Mesendoderm (in vitro differentiated cells): ENCODE results near the gene IPPK.

ENCODE experiments used
- DNase-seq: peaks from one replicate; pipeline ENCODE4 v3.0.0; 2013
- H2AK5ac ChIP-seq: 2 replicates; pipeline ENCODE4 v1.6.1; 2013; ENCODE audit warnings: low read length, inconsistent platforms
- H2BK120ac ChIP-seq: 2 replicates; pipeline ENCODE4 v1.6.1; 2013; ENCODE audit warnings: low read depth, mild to moderate bottlenecking, low read length, moderate library complexity, mixed read lengths
- H2BK15ac ChIP-seq: replicated peaks from 2 replicates; pipeline ENCODE4 v1.6.1; 2013; ENCODE audit warnings: low read depth, mild to moderate bottlenecking, moderate library complexity
- H2BK5ac ChIP-seq: 2 replicates; pipeline ENCODE4 v1.6.1; 2013; ENCODE audit warnings: low read length, inconsistent platforms
- H3K18ac ChIP-seq: 2 replicates; pipeline ENCODE4 v1.6.1; 2013; ENCODE audit warnings: mild to moderate bottlenecking, low read length, mixed read lengths
- H3K23ac ChIP-seq: one replicate; pipeline ENCODE4 v1.6.1; 2013; ENCODE audit warnings: low read length
- H3K27ac ChIP-seq: 2 replicates; pipeline ENCODE4 v1.5.1; 2013; ENCODE audit warnings: low read depth, mild to moderate bottlenecking, inconsistent platforms, low read length, moderate library complexity
- H3K27me3 ChIP-seq: 2 replicates; pipeline ENCODE4 v1.6.1; 2013; ENCODE audit warnings: low read length, control low read depth, mild to moderate bottlenecking, inconsistent platforms; ENCODE audit not compliant: insufficient read depth, poor library complexity
- H3K36me3 ChIP-seq: 2 replicates; pipeline ENCODE4 v1.6.1; 2013; ENCODE audit warnings: low read length, inconsistent platforms; ENCODE audit not compliant: control insufficient read depth, insufficient read depth
- H3K4ac ChIP-seq: one replicate; pipeline ENCODE4 v1.6.1; 2013; ENCODE audit warnings: low read depth, mild to moderate bottlenecking, low read length, moderate library complexity
- H3K4me1 ChIP-seq: 2 replicates; pipeline ENCODE4 v1.6.1; 2013; ENCODE audit warnings: low read depth, low read length, inconsistent platforms; ENCODE audit not compliant: control insufficient read depth
- H3K4me2 ChIP-seq: 2 replicates; pipeline ENCODE4 v1.6.1; 2013; ENCODE audit warnings: low read length
- H3K4me3 ChIP-seq: 2 replicates; pipeline ENCODE4 v1.5.1; 2013; ENCODE audit warnings: mild to moderate bottlenecking, low read length
- H3K56ac ChIP-seq: one replicate; pipeline ENCODE4 v1.6.1; 2013; ENCODE audit warnings: low read length
- H3K79me1 ChIP-seq: 2 replicates; pipeline ENCODE4 v1.6.1; 2013; ENCODE audit warnings: low read length, inconsistent platforms
- H3K79me2 ChIP-seq: 2 replicates; pipeline ENCODE4 v1.6.1; 2013; ENCODE audit warnings: mild to moderate bottlenecking, low read length; ENCODE audit not compliant: control insufficient read depth, insufficient read depth
- H3K9ac ChIP-seq: 2 replicates; pipeline ENCODE4 v1.6.1; 2013; ENCODE audit warnings: low read length, inconsistent platforms
- H4K5ac ChIP-seq: one replicate; pipeline ENCODE4 v1.6.1; 2013; ENCODE audit warnings: low read length
- H4K8ac ChIP-seq: one replicate; pipeline ENCODE4 v1.6.1; 2013; ENCODE audit warnings: low read depth, mild to moderate bottlenecking, control low read depth, low read length, moderate library complexity
- WGBS: extraction: QIAGEN DNeasy Blood & Tissue Kit; methylation state at CpG from one replicate; pipeline ENCODE4 v1.1.7; 2013; ENCODE audit warnings: low lambda C conversion rate, missing lambda C conversion rate; ENCODE audit not compliant: insufficient coverage; ENCODE audit errors: extremely low coverage; 5-methylcytosine and 5-hydroxymethylcytosine counted together

Gene IPPK

DNA sequence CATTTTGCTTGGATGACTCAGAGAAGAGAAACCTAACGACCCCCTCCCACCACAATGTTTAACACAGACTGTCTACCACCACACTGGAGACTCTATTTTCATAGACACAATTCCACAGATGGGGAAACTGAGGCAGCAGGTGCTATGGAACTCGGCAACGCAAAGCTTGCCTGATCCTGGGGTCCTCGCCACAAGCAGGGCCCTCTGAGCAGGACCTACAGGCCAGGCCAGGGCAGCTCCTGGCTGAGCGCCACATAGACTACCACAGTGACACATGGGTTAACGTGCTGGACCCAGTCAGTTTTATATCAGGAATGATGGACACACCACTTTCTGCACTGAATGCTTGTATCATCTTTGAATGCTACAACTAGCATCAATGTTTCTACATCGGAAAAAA is 11.8 kb downstream of the IPPK start:
- no peaks in the 10 kb centered on the region for H3K36me3 ChIP-seq
- no peak overlapping the region for H2AK5ac ChIP-seq
- H3K4me3 ChIP-seq = no peak overlapping the region
- no peak overlapping the region for H4K8ac ChIP-seq
- H3K27ac ChIP-seq = no peak overlapping the region
- no peak overlapping the region for H3K4me2 ChIP-seq
- no peak overlapping the region for H3K56ac ChIP-seq
- H3K18ac ChIP-seq = no peak overlapping the region
- H3K27me3 ChIP-seq = no peaks in the 10 kb centered on the region
- H3K4ac ChIP-seq = no peak overlapping the region
- no peak overlapping the region for H2BK120ac ChIP-seq
- H3K79me2 ChIP-seq = peaks cover 11% of the 10 kb centered on the region
- H2BK15ac ChIP-seq = no peak overlapping the region
- WGBS = no CpG with 5 or more reads among the region's 7 CpGs
- H3K23ac ChIP-seq = no peak overlapping the region
- no peak overlapping the region for H2BK5ac ChIP-seq
- no peaks in the 10 kb centered on the region for H3K4me1 ChIP-seq
- no peak overlapping the region for H4K5ac ChIP-seq
- H3K79me1 ChIP-seq = peaks cover 13% of the 10 kb centered on the region
- DNase-seq = no peak
- no peak overlapping the region for H3K9ac ChIP-seq

DNA sequence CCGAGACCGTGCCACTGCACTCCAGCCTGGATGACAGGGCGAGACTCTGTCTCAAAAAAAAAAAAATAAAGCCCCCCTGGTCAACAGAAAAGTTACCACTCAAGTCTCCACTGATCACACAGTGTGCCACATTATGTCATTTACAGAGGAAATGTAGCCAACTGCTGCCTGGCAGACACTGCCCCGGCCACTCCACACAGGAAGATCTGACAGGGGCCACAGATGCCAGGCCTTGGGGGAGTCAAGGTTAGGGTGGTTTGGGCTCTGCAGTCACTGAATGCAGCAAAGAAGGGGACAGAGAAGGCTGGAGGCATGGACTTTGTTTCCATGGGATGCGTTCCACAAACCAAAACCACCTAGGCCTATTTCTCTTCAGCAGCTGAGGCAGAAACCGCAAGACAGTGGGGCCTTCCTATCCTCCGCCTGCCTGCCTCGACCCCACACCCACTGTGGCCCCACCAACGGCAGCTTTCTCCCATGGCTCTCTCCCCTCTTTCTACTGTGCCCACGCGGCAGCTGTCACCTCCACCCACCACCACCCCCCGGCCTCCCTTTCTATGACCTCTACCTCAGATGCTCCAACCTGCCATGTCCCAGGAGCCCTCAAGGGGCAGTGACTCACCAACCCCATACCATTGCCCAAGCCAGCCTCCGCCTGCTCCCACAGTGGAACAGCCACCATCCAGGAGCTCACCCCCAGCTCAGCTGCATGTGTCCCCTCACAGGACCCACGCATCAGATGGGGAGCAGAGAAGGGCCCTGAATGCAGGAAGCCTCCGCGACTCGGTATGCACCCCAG is 12.4 kb downstream of the IPPK start:
- Histone ChIP-seq H3K27ac (no peak overlapping the region), H3K56ac (no peak overlapping the region), H3K18ac (no peak overlapping the region), H4K8ac (no peak overlapping the region), H3K36me3 (no peaks in the 10 kb centered on the region), H3K4me1 (no peaks in the 10 kb centered on the region), H3K4me2 (no peak overlapping the region), H3K9ac (no peak overlapping the region), H3K4me3 (no peak overlapping the region), H3K79me1 (peaks cover 12% of the 10 kb centered on the region), H3K4ac (no peak overlapping the region), H2AK5ac (no peak overlapping the region), H4K5ac (no peak overlapping the region), H2BK15ac (no peak overlapping the region), H2BK5ac (no peak overlapping the region), H3K79me2 (peaks cover 8% of the 10 kb centered on the region), H3K23ac (no peak overlapping the region), H2BK120ac (no peak overlapping the region), H3K27me3 (no peaks in the 10 kb centered on the region)
- WGBS = no CpG with 5 or more reads among the region's 17 CpGs
- peak; percentile 44 for DNase-seq

DNA sequence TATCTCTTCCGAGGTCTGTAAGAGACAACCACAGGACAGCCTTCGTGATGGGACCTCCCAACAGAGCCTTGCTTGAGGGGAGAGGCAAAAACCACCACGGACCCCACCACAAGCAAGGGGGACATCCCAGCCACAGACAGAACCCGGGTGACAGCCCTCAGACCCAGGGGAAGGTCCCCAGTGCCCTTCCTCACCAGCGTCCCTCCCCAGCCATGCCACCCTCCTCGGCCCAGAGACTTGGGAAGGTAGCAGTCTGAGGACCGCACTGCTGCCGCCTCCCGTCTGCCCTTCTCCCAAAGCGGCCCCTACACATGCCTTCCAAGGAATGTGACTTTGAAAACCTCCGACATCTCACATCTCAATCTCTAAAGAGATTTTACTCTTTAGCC is 13.4 kb downstream of the IPPK start:
- no peak overlapping the region for H4K5ac ChIP-seq
- H3K9ac ChIP-seq = no peak overlapping the region
- H4K8ac ChIP-seq = no peak overlapping the region
- no peak overlapping the region for H3K23ac ChIP-seq
- no peak overlapping the region for H3K56ac ChIP-seq
- H3K27ac ChIP-seq = no peak overlapping the region
- H3K27me3 ChIP-seq = no peaks in the 10 kb centered on the region
- no CpG with 5 or more reads among the region's 11 CpGs for WGBS
- no peak overlapping the region for H2BK15ac ChIP-seq
- H3K36me3 ChIP-seq = no peaks in the 10 kb centered on the region
- DNase-seq = no peak
- H3K79me2 ChIP-seq = peaks cover 4% of the 10 kb centered on the region
- no peak overlapping the region for H2AK5ac ChIP-seq
- H3K4ac ChIP-seq = no peak overlapping the region
- no peak overlapping the region for H3K18ac ChIP-seq
- H2BK120ac ChIP-seq = no peak overlapping the region
- H3K4me2 ChIP-seq = no peak overlapping the region
- no peaks in the 10 kb centered on the region for H3K4me1 ChIP-seq
- peaks cover 10% of the 10 kb centered on the region for H3K79me1 ChIP-seq
- H2BK5ac ChIP-seq = no peak overlapping the region
- no peak overlapping the region for H3K4me3 ChIP-seq

DNA sequence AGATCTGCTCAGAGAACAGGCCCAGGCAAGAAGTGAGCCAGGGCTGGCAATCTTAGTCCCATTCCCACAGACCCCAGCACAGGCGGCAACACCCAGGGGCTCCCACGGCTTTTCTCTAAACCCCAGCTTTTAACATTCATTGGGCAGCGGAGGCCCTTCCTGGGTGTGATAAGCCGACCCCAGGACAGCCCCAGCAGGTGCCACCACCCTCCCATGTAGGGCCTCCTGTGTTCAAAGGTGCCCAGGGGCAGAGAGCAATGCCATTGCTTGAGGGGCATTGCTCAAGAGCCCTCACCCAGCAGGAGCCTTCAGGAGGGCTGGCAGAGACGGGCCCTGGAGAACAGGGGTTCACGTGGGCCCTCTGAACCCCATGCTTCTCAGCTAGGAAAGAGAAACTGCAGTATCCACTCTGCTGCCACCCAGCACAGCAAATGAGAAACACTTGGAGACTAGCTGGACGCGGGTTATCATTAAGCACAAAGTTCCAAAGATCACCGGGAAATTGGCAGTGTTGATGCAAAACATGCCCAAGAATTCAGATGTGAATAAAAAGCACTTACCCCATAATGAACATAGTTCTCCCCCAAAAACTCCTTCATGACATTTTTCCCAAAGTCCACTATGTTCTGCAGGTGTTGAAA is 13.9 kb downstream of the IPPK start:
- Histone ChIP-seq H3K4ac (no peak overlapping the region), H3K27me3 (no peaks in the 10 kb centered on the region), H3K18ac (no peak overlapping the region), H3K79me2 (peaks cover under 1% of the 10 kb centered on the region), H3K23ac (no peak overlapping the region), H4K8ac (no peak overlapping the region), H3K79me1 (peaks cover 7% of the 10 kb centered on the region), H3K36me3 (no peaks in the 10 kb centered on the region), H2AK5ac (no peak overlapping the region), H3K9ac (no peak overlapping the region), H2BK120ac (no peak overlapping the region), H2BK5ac (no peak overlapping the region), H2BK15ac (no peak overlapping the region), H3K56ac (no peak overlapping the region), H3K4me1 (no peaks in the 10 kb centered on the region), H4K5ac (no peak overlapping the region), H3K4me2 (no peak overlapping the region), H3K27ac (no peak overlapping the region), H3K4me3 (no peak overlapping the region)
- DNase-seq = no peak
- WGBS = no CpG with 5 or more reads among the region's 9 CpGs

DNA sequence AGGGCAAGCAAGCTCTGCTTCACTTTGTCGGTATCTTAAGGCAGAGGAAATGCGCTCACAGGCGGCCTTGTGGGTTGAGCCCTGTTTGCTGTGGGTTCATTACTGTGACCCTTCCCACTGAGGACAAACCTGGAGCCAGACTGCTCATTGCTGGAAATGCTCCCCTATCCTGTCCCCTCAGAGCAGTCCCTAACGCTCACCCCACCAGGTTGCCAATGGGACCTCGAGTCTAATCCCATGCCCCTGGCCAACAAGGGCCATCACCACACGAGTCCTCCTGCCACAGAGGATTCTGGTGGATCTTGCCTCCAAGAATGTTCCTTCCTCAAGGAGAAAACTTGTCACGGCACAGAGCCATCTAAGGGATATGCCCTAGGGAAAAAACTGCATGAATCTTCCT is 14.6 kb downstream of the IPPK start:
- no peak for DNase-seq
- Histone ChIP-seq H3K27ac (no peak overlapping the region), H3K27me3 (no peaks in the 10 kb centered on the region), H3K9ac (no peak overlapping the region), H2BK15ac (no peak overlapping the region), H3K4me2 (no peak overlapping the region), H3K23ac (no peak overlapping the region), H4K8ac (no peak overlapping the region), H2BK120ac (no peak overlapping the region), H2BK5ac (no peak overlapping the region), H4K5ac (no peak overlapping the region), H3K4me1 (no peaks in the 10 kb centered on the region), H2AK5ac (no peak overlapping the region), H3K4me3 (no peak overlapping the region), H3K18ac (no peak overlapping the region), H3K4ac (no peak overlapping the region), H3K36me3 (no peaks in the 10 kb centered on the region), H3K56ac (no peak overlapping the region), H3K79me1 (peaks cover 5% of the 10 kb centered on the region), H3K79me2 (no peaks in the 10 kb centered on the region)
- WGBS = no CpG with 5 or more reads among the region's 7 CpGs
